Head of caudate nucleus (tissue), 42 donors: ENCODE data around the gene NQO1.

Experiments
- DNase-seq, 42 donors: peaks; one replicate each; pipeline versions ENCODE4 v3.0.0 to v3.0.0-alpha.2; 2020 to 2021; ENCODE audit warnings: mixed read lengths in 7 of 42
- intact Hi-C: fragments of 100-400 bp; cut with DNase I; formaldehyde crosslinking; loops from one replicate; pipeline ENCODE4 v1.15.0; 2022

The NQO1 gene

DNA sequence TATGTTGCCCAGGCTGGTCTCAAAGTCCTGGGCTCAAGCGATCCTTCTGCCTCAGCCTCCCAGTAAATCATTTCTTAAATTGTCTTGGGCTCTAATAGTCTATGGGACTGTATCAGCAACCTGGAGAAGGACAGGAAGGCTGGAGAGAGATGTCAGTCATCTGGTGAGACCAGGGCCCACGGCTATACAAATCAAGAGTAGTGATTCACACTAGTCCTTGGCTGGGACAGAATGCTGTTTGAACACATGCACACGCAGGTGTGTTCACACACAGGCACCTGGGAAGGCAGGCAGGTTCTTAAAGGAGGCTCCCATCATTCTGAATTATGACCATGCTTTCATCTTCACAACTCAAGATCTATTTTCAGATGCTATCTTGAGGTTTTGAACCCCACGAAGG, 14.1 kb downstream of the NQO1 start:
- intact Hi-C loops = no loop called here
- DNase-seq = peak in 1 of 42 donors; percentile 27

DNA sequence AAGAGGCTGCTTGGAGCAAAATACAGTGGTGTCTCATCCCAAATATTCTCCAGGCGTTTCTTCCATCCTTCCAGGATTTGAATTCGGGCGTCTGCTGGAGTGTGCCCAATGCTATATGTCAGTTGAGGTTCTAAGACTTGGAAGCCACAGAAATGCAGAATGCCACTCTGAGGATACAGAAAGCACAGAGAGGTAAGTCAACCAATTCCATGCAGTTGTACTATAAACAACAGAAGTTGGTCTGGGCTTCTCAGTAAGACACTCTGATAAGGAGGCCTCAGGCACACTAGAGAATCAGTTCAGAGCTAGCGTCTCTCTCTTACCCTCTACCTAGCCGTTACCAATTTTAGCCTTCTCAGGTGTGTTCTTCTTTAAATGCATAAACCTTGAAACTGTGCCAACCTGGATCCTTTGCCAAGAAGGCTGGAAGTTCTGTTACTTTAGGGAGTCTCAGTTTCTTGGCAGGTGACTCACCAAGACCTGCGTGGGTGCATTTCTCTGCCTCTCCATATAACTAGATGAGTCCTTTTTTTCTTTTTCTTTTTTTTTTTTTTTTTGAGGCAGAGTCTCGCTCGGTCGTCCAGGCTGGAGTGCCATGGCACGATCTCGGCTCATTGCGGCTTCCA, 15.1 kb downstream of the NQO1 start:
- intact Hi-C loops = no loop called here
- DNase-seq = peak in 36 of 42 donors; percentile 22 to 84 (median 62)

DNA sequence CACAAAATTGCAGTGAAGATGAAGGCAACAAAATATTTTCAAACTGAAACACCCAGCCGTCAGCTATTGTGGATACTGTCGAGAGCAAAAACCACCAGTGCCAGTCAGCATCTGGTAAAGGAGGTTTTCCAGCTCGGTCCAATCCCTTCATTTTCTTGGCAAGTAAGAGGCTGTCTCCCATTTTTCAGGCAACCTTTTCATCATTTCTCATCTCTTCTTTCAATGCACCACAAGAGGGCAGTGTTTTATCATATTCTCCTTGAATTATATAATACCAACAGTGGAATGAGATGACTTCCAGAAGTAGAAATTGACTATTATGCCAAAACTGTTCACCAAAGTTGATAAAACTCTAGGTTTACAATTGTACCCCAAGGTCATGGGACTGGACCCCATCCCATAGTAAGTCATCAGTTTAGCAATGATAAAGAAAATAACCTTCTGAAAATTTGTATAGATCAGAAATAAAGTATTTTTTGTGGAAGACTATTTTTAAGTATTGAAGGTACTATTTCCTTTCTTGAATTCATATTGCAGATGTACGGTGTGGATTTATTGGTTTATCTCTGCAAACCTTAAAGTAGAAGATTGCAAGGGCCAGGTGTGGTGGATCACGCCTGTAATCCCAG, 16.8 kb downstream of the NQO1 start:
- DNase-seq = peak in 2 of 42 donors; percentile 42 to 58
- intact Hi-C loops = loop anchor here (2.0 to 5.0 kb wide), 2 partner anchors 45 to 312 kb away; partner anchors contain the start of gene NOB1

DNA sequence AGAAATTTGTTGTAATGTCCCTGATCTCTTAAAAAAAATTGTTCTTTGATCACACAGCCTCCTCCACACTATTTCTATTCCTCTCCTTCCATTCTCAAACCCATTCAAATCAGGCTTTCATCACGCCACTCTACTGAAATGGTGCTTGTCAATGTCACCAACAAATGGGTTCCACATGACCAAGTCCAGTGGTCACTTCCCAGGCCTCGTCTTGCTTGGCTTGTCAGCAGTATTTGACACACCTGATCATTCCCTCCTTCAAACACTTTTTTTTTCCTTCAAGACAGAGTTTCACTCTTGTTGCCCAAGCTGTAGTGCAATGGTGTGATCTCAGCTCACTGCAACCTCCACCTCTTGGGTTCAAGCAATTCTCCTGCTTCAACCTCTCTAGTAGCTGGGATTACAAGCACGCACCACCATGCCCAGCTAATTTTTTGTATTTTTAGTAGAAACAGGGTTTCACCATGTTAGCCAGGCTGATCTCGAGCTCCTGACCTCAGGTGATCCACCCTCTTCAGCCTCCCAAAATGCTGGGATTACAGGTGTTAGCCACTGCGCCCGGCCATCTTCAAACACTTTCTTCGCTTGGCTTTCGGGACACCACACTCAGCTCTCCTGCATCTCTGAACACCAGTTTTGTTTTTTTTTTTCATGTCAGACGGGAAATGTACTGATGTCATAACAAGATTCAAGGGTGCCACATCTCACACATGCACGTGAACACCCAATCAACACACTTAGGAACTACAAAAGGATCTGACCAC, 18.3 kb downstream of the NQO1 start:
- DNase-seq = peak in 1 of 42 donors; percentile 36
- intact Hi-C loops = loop anchor here (2.0 to 5.0 kb wide), 2 partner anchors 47 to 311 kb away; partner anchors contain the start of gene NOB1

DNA sequence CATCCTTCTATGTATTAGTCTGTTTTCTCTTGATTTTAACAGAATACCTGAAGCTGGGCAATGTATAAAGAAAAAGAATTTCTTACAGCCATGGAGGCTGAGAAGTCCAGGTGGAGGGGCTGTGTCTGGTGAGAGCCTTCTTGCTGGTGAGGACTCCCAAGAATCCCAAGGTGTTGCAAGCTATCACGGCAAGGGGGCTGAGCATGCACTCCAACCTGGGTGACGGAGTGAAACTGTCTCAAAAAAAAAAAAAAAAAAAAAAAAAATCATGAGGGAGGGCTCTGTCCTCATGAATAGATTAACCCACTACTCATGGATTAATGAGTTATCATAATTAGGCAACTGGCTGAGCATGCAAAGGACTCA, 19.4 kb downstream of the NQO1 start:
- DNase-seq = peak in 1 of 42 donors; percentile 29
- intact Hi-C loops = loop anchor here (5.0 kb wide), 1 partner anchor 310 kb away; no protein-coding TSS in a partner anchor

DNA sequence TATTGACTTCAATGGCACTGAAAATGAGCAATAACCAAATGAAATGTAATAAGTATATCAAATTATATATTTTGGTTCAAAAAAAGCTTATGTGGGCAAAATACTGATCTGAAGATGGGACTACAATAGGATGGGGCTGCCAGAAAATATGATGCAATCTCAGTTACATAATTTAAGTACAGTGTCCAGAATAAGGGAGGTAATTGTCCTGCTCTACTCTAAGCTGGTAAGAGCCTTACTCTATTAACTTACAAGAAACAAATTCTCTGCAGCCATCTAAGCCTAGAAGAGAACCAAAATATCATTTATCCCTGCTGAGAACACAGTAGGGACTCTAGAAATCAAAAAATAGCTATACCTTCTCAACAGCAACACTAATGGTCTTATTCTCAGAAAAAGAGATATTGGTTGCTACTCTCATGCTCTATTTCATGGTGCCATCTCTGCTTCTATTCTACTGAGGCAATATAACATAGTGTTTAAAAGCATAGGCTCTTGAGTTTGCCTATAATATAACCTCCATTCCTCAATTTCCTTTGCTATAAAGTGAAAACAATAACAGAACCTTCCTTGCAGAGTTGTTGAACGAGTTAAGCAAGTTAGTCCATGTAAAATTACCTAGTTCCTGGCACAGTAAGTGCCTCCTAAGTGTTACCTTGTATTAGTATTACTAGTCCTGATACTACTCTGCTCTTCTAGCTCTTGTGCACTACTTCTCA, 19.9 kb downstream of the NQO1 start:
- DNase-seq = no peak
- intact Hi-C loops = loop anchor here (5.0 kb wide), 1 partner anchor 309 kb away; no protein-coding TSS in a partner anchor

DNA sequence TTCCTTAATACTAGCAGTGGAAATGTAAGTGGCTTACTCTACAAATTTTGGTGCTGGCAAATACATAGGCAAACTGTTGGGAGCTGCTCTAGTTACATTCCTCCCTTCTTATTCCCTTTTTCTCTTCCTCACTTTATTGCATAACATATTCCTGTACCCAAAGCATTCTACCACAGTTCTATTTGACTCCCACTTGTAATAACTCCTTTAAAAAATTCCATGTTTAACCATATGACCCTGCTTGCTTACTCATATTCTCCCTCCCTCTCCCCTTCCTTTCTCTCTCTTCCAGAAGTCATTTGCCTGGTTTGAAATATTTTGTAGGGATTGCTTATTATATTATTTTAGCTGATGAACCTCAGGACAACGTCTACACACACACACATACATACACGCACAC, 22.7 kb downstream of the NQO1 start:
- DNase-seq = no peak
- intact Hi-C loops = no loop called here

DNA sequence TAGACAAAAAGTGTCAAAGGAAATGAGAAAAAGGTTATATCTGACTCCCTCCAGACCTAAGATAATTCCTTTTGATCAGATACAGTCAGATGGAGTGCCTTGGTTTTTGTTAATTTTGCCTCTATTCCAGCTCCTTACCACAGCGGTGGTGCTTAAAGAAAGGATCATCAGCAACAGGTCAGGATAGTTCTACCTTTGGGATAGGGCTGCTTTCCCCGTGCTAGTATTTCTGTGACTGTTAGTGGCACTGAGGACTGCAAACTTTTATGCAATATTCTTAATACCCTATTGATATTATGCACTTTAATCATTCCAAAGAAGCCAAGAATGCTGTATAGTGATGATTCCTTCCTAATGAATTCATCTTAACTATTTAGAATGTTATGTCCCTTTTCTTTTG, 24.5 kb downstream of the NQO1 start:
- no peak for DNase-seq
- intact Hi-C loops = no loop called here

DNA sequence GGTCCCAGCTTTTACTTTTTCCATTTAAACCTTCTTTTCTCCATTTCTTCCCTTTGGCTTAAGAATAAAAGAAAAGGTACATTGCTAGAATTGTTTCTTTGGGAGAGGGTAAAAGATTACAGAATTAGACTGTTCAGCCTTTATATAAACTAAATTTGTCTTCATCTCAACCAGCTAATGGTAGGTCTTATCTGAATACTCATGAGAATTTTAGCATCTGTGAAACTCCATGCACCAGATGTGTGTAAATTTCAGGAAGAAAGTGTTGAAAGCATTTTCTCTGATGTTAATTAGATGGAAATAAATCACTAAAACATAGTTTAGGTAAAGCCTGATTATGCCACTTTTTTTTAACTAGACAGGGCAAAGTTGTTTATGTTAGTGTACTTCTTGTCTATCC, 24.9 kb downstream of the NQO1 start:
- no peak for DNase-seq
- intact Hi-C loops = no loop called here

DNA sequence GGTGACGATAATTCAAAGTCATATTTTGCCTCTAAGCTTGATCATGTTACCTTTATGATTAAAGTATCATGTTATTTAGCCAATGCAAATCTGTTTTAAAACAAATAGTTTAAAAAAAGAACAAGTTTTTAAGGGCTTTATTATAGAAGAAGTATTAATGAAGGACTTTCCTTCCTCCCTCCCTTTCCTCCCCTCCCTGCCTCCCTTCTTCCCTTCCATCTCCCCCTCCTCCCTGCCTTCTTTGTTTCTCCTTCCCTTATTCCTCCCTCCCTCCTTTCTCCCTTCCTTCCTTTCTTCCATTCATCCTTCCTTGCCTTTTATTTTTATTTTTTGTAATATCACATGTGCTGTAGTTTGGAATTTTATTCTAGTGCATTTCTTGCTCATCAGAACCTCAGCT, 26.4 kb downstream of the NQO1 start:
- intact Hi-C loops = no loop called here
- DNase-seq = no peak

DNA sequence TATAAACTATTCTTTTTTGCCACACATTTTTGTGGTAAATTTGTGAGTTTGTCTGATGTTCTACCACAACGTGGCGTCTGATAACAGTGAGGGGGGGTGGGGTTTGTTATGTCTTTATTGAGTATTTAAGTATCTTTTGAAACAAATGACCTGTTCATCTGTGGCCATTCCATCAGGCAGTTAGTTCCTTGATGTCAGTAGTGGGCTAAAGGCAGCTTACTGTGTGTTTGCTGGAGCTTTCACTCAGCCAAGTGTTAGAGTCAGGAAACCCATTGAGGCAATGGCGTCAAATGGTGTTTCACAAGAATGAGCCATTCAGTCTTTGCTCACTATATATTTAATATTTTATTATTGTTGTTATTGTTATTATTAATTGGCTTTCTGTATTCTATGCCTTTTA, 28.0 kb downstream of the NQO1 start:
- no peak for DNase-seq
- intact Hi-C loops = no loop called here

DNA sequence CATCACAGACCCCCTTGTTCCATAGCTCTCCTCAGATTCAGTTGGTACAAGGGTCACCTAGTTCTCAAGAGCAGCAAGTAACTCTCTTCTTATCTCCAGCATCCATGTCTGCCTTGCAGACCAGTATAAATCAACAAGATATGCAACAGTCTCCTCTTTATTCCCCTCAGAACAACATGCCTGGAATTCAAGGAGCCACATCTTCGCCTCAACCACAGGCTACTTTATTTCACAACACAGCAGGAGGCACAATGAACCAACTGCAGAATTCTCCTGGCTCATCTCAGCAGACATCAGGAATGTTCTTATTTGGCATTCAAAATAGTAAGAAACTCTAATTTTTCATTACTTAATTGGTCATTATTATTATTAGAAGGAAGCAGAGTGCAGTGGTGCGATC, 32.4 kb downstream of the NQO1 start:
- intact Hi-C loops = no loop called here
- no peak for DNase-seq

DNA sequence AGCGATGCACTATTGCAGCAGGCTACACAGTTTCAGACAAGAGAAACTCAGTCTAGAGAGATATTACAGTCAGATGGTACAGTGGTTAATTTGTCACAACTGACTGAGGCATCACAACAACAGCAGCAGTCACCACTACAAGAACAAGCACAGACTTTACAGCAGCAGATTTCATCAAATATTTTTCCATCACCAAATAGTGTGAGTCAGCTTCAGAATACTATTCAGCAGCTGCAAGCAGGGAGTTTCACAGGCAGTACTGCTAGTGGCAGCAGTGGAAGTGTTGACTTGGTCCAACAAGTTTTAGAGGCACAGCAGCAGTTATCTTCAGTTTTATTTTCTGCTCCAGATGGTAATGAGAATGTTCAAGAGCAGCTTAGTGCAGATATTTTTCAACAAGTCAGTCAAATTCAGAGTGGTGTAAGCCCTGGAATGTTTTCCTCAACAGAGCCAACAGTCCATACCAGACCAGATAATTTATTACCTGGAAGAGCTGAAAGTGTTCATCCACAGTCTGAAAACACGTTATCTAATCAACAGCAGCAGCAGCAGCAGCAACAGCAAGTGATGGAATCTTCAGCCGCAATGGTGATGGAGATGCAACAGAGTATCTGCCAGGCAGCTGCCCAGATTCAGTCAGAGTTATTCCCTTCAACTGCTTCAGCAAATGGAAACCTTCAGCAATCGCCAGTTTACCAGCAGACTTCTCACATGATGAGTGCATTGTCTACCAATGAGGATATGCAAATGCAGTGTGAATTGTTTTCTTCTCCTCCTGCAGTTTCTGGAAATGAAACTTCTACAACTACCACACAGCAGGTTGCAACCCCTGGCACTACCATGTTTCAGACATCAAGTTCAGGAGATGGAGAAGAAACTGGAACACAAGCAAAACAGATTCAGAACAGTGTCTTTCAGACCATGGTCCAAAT, 34.1 kb downstream of the NQO1 start:
- intact Hi-C loops = no loop called here
- DNase-seq = peak in 4 of 42 donors; percentile 5 to 43 (median 24)

DNA sequence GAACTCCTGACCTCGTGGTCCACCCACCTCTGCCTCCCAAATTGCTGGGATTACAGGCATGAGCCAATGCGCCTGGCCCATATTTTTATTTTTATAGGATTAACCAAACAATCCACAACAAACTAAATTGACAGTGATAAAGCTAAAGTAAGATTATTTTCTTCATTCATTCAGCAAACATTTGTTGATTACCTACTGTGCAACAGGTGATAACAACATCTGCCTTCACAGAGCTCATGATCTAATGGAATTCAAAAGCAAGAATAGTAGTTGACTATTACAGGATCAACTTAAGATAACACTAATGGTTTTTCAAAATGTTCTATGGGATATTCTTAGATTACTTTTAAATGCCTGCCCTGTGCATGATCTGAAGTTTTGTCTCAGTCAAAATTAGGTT, 37.8 kb downstream of the NQO1 start:
- intact Hi-C loops = no loop called here
- DNase-seq = no peak

DNA sequence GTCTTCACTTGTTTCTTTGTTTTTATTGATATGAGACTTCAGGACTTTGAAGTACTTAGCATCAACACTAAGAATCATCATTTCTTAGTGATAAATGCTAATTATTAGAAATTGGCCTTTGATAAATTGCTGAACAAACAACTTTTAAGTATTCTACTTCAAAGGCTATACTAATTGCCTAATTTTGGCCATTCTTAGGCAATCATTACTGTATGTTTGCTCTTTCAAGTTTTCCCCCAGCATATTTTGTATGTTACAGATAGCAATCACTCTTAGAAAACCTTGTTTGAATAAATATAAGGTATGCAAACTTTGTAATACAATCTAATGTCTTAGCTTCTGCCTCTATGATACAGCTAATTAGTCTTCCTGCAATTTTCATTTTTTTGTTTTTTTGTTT, 46.0 kb downstream of the NQO1 start:
- intact Hi-C loops = no loop called here
- no peak for DNase-seq

DNA sequence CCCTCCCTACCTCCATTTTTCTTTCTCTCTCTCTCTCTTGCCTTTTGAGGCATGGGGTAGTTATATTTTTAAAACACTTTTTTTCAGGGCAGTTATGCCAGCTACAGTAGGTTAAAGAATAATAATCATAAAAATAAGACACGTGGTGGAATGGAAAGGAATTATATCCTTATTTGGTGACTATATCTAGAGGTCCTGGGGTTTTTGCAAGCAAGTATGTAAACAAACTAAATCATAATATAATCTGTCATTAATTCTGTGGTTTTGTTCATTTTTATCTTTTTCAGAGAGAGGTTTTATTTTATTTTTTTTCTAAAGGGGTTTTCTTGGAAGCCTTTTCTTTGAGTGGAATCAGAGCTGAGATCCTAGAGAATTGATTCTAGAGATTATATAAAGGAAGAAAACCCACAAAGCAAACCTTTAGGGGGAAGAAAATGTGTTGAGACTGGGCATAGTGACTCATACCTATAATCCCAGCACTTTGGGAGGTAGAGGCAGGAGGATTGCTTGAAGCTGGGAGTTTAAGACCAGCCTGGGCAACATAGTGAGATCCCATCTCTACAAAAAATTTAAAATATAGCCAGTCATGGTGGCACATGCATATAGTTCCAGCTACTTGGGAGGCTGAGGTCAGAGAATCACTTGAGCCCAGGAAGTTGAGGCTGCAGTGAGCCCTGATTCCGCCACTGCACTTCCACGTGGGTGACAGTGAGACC, 53.2 kb downstream of the NQO1 start:
- intact Hi-C loops = no loop called here
- DNase-seq = no peak

DNA sequence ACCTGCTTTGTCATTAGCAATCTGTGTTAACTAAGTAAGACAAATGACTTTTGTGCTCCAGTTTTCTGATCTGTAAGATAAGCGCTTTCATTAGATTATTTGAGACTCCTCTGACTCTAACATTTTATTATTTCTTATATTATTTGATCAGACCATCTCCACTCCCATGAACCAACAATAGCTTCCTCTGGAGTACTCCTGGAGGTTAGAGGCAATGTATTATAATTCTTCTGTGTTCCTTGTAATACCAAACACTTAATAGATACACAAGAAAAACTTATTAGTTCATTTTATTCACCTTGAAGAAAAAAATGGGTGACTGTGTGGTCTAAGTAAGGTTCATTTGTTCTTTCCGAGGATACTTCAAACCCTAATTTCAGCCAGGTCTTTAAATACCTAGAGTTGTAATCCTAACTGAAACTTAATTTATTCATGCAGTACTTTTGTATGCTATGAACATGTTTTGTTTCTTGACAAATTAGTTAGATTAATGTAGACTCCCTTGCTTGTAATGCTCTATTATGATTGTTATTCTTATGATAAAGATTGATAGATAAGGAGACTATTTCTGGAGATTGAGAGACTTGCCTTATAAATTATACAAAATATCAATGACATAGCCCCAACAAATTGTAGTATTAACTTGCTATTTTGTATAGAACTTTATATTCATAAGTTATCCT, 53.9 kb downstream of the NQO1 start:
- no peak for DNase-seq
- intact Hi-C loops = no loop called here
